ENCODE data around the gene KPNA1.

The KPNA1 gene

GRCh38 chr3:122410111-122410510 is 104.6 kb downstream of the KPNA1 start:
- Histone ChIP-seq H3K27ac (ENCODE audit: low read depth, low read length) (no peak overlapping the region), H3K4me3 (ENCODE audit: low read depth in 1 of 2, low read length in 2 of 2) (no peak overlapping the region), H3K4me1 (ENCODE audit: insufficient read depth, low read length) (peaks cover 6% of the 10 kb centered on the region), H3K27me3 (ENCODE audit: control insufficient read depth in 1 of 2, insufficient read depth in 2 of 2, low read length in 2 of 2) (no peaks in the 10 kb centered on the region), H3K9me3 (ENCODE audit: low read length) (no peaks in the 10 kb centered on the region), H3K9ac (ENCODE audit: low read length) (no peak overlapping the region), H3K36me3 (ENCODE audit: insufficient read depth, low read length) (peaks cover 65% of the 10 kb centered on the region)

GRCh38 chr3:122409446-122409845 is 105.3 kb downstream of the KPNA1 start:
- no peak overlapping the region for H3K4me3 ChIP-seq (ENCODE audit: low read depth in 1 of 2, low read length in 2 of 2)
- no peaks in the 10 kb centered on the region for H3K27me3 ChIP-seq (ENCODE audit: control insufficient read depth in 1 of 2, insufficient read depth in 2 of 2, low read length in 2 of 2)
- peaks cover 71% of the 10 kb centered on the region for H3K36me3 ChIP-seq (ENCODE audit: insufficient read depth, low read length)
- H3K9ac ChIP-seq (ENCODE audit: low read length), result no peak overlapping the region
- no peaks in the 10 kb centered on the region for H3K9me3 ChIP-seq (ENCODE audit: low read length)
- no peak overlapping the region for H3K27ac ChIP-seq (ENCODE audit: low read depth, low read length)
- no peaks in the 10 kb centered on the region for H3K4me1 ChIP-seq (ENCODE audit: insufficient read depth, low read length)

GRCh38 chr3:122407946-122408345 is 106.8 kb downstream of the KPNA1 start:
- H3K27me3 ChIP-seq (ENCODE audit: control insufficient read depth in 1 of 2, insufficient read depth in 2 of 2, low read length in 2 of 2), result no peaks in the 10 kb centered on the region
- H3K36me3 ChIP-seq (ENCODE audit: insufficient read depth, low read length), result peaks cover 84% of the 10 kb centered on the region

GRCh38 chr3:122406198-122406597 is 108.5 kb downstream of the KPNA1 start:
- H3K27ac ChIP-seq (ENCODE audit: low read depth, low read length), result no peak overlapping the region
- H3K4me1 ChIP-seq (ENCODE audit: insufficient read depth, low read length), result no peaks in the 10 kb centered on the region
- H3K4me3 ChIP-seq (ENCODE audit: low read depth in 1 of 2, low read length in 2 of 2), result no peak overlapping the region

More at GRCh38 chr3:122407946-122408345, 106.8 kb downstream of the KPNA1 start:
- no peaks in the 10 kb centered on the region for H3K4me1 ChIP-seq (ENCODE audit: insufficient read depth, low read length)
- no peak overlapping the region for H3K27ac ChIP-seq (ENCODE audit: low read depth, low read length)
- no peak overlapping the region for H3K9ac ChIP-seq (ENCODE audit: low read length)
- H3K4me3 ChIP-seq (ENCODE audit: low read depth in 1 of 2, low read length in 2 of 2), result no peak overlapping the region
- H3K9me3 ChIP-seq (ENCODE audit: low read length), result no peaks in the 10 kb centered on the region

GRCh38 chr3:122405015-122405414 is 109.7 kb downstream of the KPNA1 start:
- Histone ChIP-seq H3K27me3 (ENCODE audit: control insufficient read depth in 1 of 2, insufficient read depth in 2 of 2, low read length in 2 of 2) (no peaks in the 10 kb centered on the region), H3K9ac (ENCODE audit: low read length) (no peak overlapping the region), H3K4me3 (ENCODE audit: low read depth in 1 of 2, low read length in 2 of 2) (no peak overlapping the region), H3K36me3 (ENCODE audit: insufficient read depth, low read length) (peaks cover 70% of the 10 kb centered on the region), H3K27ac (ENCODE audit: low read depth, low read length) (no peak overlapping the region), H3K9me3 (ENCODE audit: low read length) (no peaks in the 10 kb centered on the region), H3K4me1 (ENCODE audit: insufficient read depth, low read length) (no peaks in the 10 kb centered on the region)

More at GRCh38 chr3:122406198-122406597, 108.5 kb downstream of the KPNA1 start:
- Histone ChIP-seq H3K9ac (ENCODE audit: low read length) (no peak overlapping the region), H3K36me3 (ENCODE audit: insufficient read depth, low read length) (peaks cover 82% of the 10 kb centered on the region), H3K9me3 (ENCODE audit: low read length) (no peaks in the 10 kb centered on the region), H3K27me3 (ENCODE audit: control insufficient read depth in 1 of 2, insufficient read depth in 2 of 2, low read length in 2 of 2) (no peaks in the 10 kb centered on the region)

GRCh38 chr3:122403489-122403888 is 111.2 kb downstream of the KPNA1 start:
- no peak overlapping the region for H3K4me3 ChIP-seq (ENCODE audit: low read depth in 1 of 2, low read length in 2 of 2)
- no peaks in the 10 kb centered on the region for H3K9me3 ChIP-seq (ENCODE audit: low read length)
- no peaks in the 10 kb centered on the region for H3K4me1 ChIP-seq (ENCODE audit: insufficient read depth, low read length)
- H3K27me3 ChIP-seq (ENCODE audit: control insufficient read depth in 1 of 2, insufficient read depth in 2 of 2, low read length in 2 of 2), result no peaks in the 10 kb centered on the region
- peaks cover 56% of the 10 kb centered on the region for H3K36me3 ChIP-seq (ENCODE audit: insufficient read depth, low read length)
- no peak overlapping the region for H3K9ac ChIP-seq (ENCODE audit: low read length)
- no peak overlapping the region for H3K27ac ChIP-seq (ENCODE audit: low read depth, low read length)

- no peaks in the 10 kb centered on the region for H3K4me1 ChIP-seq (ENCODE audit: insufficient read depth, low read length)
Measured at GRCh38 chr3:122398920-122399319, 115.8 kb downstream of the KPNA1 start.

GRCh38 chr3:122397201-122397600 is 117.5 kb downstream of the KPNA1 start:
- no peaks in the 10 kb centered on the region for H3K9me3 ChIP-seq (ENCODE audit: low read length)
- no peaks in the 10 kb centered on the region for H3K36me3 ChIP-seq (ENCODE audit: insufficient read depth, low read length)
- no peak overlapping the region for H3K4me3 ChIP-seq (ENCODE audit: low read depth in 1 of 2, low read length in 2 of 2)
- no peak overlapping the region for H3K9ac ChIP-seq (ENCODE audit: low read length)
- H3K4me1 ChIP-seq (ENCODE audit: insufficient read depth, low read length), result peaks cover 5% of the 10 kb centered on the region
- H3K27me3 ChIP-seq (ENCODE audit: control insufficient read depth in 1 of 2, insufficient read depth in 2 of 2, low read length in 2 of 2), result no peaks in the 10 kb centered on the region
- no peak overlapping the region for H3K27ac ChIP-seq (ENCODE audit: low read depth, low read length)

More at GRCh38 chr3:122398920-122399319, 115.8 kb downstream of the KPNA1 start:
- no peaks in the 10 kb centered on the region for H3K9me3 ChIP-seq (ENCODE audit: low read length)
- no peak overlapping the region for H3K9ac ChIP-seq (ENCODE audit: low read length)
- no peak overlapping the region for H3K27ac ChIP-seq (ENCODE audit: low read depth, low read length)
- peaks cover 12% of the 10 kb centered on the region for H3K36me3 ChIP-seq (ENCODE audit: insufficient read depth, low read length)
- no peaks in the 10 kb centered on the region for H3K27me3 ChIP-seq (ENCODE audit: control insufficient read depth in 1 of 2, insufficient read depth in 2 of 2, low read length in 2 of 2)
- no peak overlapping the region for H3K4me3 ChIP-seq (ENCODE audit: low read depth in 1 of 2, low read length in 2 of 2)

- Histone ChIP-seq H3K4me3 (ENCODE audit: low read depth in 1 of 2, low read length in 2 of 2) (no peak overlapping the region), H3K27me3 (ENCODE audit: control insufficient read depth in 1 of 2, insufficient read depth in 2 of 2, low read length in 2 of 2) (no peaks in the 10 kb centered on the region), H3K27ac (ENCODE audit: low read depth, low read length) (no peak overlapping the region), H3K9ac (ENCODE audit: low read length) (no peak overlapping the region), H3K9me3 (ENCODE audit: low read length) (no peaks in the 10 kb centered on the region), H3K4me1 (ENCODE audit: insufficient read depth, low read length) (peaks cover 5% of the 10 kb centered on the region), H3K36me3 (ENCODE audit: insufficient read depth, low read length) (no peaks in the 10 kb centered on the region)
Measured at GRCh38 chr3:122396511-122396910, 118.2 kb downstream of the KPNA1 start.

- H3K4me1 ChIP-seq (ENCODE audit: insufficient read depth, low read length), result peaks cover 5% of the 10 kb centered on the region
- no peaks in the 10 kb centered on the region for H3K36me3 ChIP-seq (ENCODE audit: insufficient read depth, low read length)
- no peaks in the 10 kb centered on the region for H3K27me3 ChIP-seq (ENCODE audit: control insufficient read depth in 1 of 2, insufficient read depth in 2 of 2, low read length in 2 of 2)
- no peak overlapping the region for H3K27ac ChIP-seq (ENCODE audit: low read depth, low read length)
- H3K9me3 ChIP-seq (ENCODE audit: low read length), result no peaks in the 10 kb centered on the region
- H3K4me3 ChIP-seq (ENCODE audit: low read depth in 1 of 2, low read length in 2 of 2), result no peak overlapping the region
- no peak overlapping the region for H3K9ac ChIP-seq (ENCODE audit: low read length)
Measured at GRCh38 chr3:122395582-122395981, 119.2 kb downstream of the KPNA1 start.

GRCh38 chr3:122394173-122394572 is 120.6 kb downstream of the KPNA1 start:
- no peaks in the 10 kb centered on the region for H3K9me3 ChIP-seq (ENCODE audit: low read length)
- H3K27me3 ChIP-seq (ENCODE audit: control insufficient read depth in 1 of 2, insufficient read depth in 2 of 2, low read length in 2 of 2), result no peaks in the 10 kb centered on the region
- no peak overlapping the region for H3K27ac ChIP-seq (ENCODE audit: low read depth, low read length)
- H3K4me1 ChIP-seq (ENCODE audit: insufficient read depth, low read length), result peaks cover 5% of the 10 kb centered on the region
- no peak overlapping the region for H3K4me3 ChIP-seq (ENCODE audit: low read depth in 1 of 2, low read length in 2 of 2)
- H3K9ac ChIP-seq (ENCODE audit: low read length), result no peak overlapping the region
- H3K36me3 ChIP-seq (ENCODE audit: insufficient read depth, low read length), result no peaks in the 10 kb centered on the region
